Mononuclear cell (primary cell): ENCODE data around the gene CTRL. TPM values are rescaled to one million over a fixed set of nuclear protein-coding genes. Genes with fewer than 3 reads are reported as not detected.

Source experiments
- H3K27me3 ChIP-seq: 2 replicates; pipeline ENCODE4 v1.6.0; 2011; ENCODE audit warnings: low read length, control low read depth; ENCODE audit not compliant: insufficient read depth
- H3K4me1 ChIP-seq: 2 replicates; pipeline ENCODE4 v1.5.1; 2011; ENCODE audit warnings: mild to moderate bottlenecking, low read length, control low read depth; ENCODE audit not compliant: insufficient read depth
- H3K4me3 ChIP-seq: 2 replicates; pipeline ENCODE4 v1.5.1; 2011; ENCODE audit warnings: mild to moderate bottlenecking, low read length, moderate library complexity
- H3K9me3 ChIP-seq: 2 replicates; pipeline ENCODE4 v1.5.1; 2011; ENCODE audit warnings: low read depth, mild to moderate bottlenecking, control low read depth, low read length
- total RNA-seq: library from RNA; depleted of rRNA; stranded (reverse); fragments of >200 nt; gene quantifications from one replicate; pipeline ENCODE4 v1.2.3, GENCODE V29; 2012

CTRL gene
- total RNA-seq, 1 donor, result 6.3 TPM

GRCh38 chr16:67882374-67883145, 49.1 kb downstream of the CTRL start:
- Histone ChIP-seq H3K9me3 (no peaks in the 10 kb centered on the region), H3K27me3 (no peaks in the 10 kb centered on the region), H3K4me3 (no peak overlapping the region), H3K4me1 (no peaks in the 10 kb centered on the region)

GRCh38 chr16:67881621-67882161, 50.0 kb downstream of the CTRL start:
- H3K4me3 ChIP-seq, result no peak overlapping the region
- no peaks in the 10 kb centered on the region for H3K9me3 ChIP-seq
- H3K4me1 ChIP-seq, result no peaks in the 10 kb centered on the region
- H3K27me3 ChIP-seq, result no peaks in the 10 kb centered on the region

GRCh38 chr16:67880584-67880983, 51.1 kb downstream of the CTRL start:
- Histone ChIP-seq H3K4me3 (no peak overlapping the region), H3K9me3 (no peaks in the 10 kb centered on the region), H3K4me1 (no peaks in the 10 kb centered on the region), H3K27me3 (no peaks in the 10 kb centered on the region)

- H3K27me3 ChIP-seq, result no peaks in the 10 kb centered on the region
- H3K4me1 ChIP-seq, result peaks cover 6% of the 10 kb centered on the region
- no peak overlapping the region for H3K4me3 ChIP-seq
- H3K9me3 ChIP-seq, result no peaks in the 10 kb centered on the region
These were observed 51.7 kb downstream of the CTRL start for GRCh38 chr16:67879936-67880335.

Other genes starting within 250 kb of the CTRL start
- gene GFOD2, start 212.5 kb downstream of the CTRL start, total RNA-seq, result 2.0 TPM
- gene RANBP10, start 125.3 kb downstream of the CTRL start, total RNA-seq, result 8.5 TPM
- gene TSNAXIP1, start 125.0 kb downstream of the CTRL start, total RNA-seq, result 0.42 TPM
- gene THAP11, start 89.5 kb downstream of the CTRL start, total RNA-seq, result 38.5 TPM
- 89.1 TPM for gene NUTF2, start 84.9 kb downstream of the CTRL start, total RNA-seq
- gene CENPT, start 84.2 kb downstream of the CTRL start, total RNA-seq, result 20.8 TPM
- 48.1 TPM for gene EDC4, start 58.8 kb downstream of the CTRL start, total RNA-seq
- gene NRN1L, start 47.0 kb downstream of the CTRL start, total RNA-seq, result not detected
- 4.3 TPM for gene PSKH1, start 38.6 kb downstream of the CTRL start, total RNA-seq
- gene PSMB10, start 5.0 kb upstream of the CTRL start, total RNA-seq, result 69.4 TPM
- gene LCAT, start 12.3 kb upstream of the CTRL start, total RNA-seq, result 0.84 TPM
- gene SLC12A4, start 36.8 kb upstream of the CTRL start, total RNA-seq, result 6.9 TPM
- gene DPEP3, start 48.6 kb upstream of the CTRL start, total RNA-seq, result 0.21 TPM
- 17.2 TPM for gene DPEP2, start 67.6 kb upstream of the CTRL start, total RNA-seq
- gene DPEP2NB, start 84.0 kb upstream of the CTRL start, total RNA-seq, result not detected
- 29.7 TPM for gene DDX28, start 91.4 kb upstream of the CTRL start, total RNA-seq
- gene DUS2, start 91.4 kb upstream of the CTRL start, total RNA-seq, result 11.3 TPM
- gene NFATC3, start 153.5 kb upstream of the CTRL start, total RNA-seq, result 153 TPM